CD14-positive monocyte (primary cell): ENCODE data around the gene ZNF536. TPM values are rescaled to one million over a fixed set of nuclear protein-coding genes. Genes with fewer than 3 reads are reported as not detected.

Source experiments
- DNase-seq, 3 donors: peaks; one replicate each; pipeline ENCODE4 v3.0.0-alpha.2; 2011 to 2022
- H2AFZ ChIP-seq: 2 replicates; pipeline ENCODE4 v1.6.0; 2012; ENCODE audit warnings: mild to moderate bottlenecking, low read depth, low read length, inconsistent platforms; ENCODE audit not compliant: insufficient read depth, poor library complexity, severe bottlenecking
- H3K27ac ChIP-seq, 2 donors: 1 replicate in 1 of 2; 2 replicates in 1 of 2; pipeline ENCODE4 v1.5.1; 2012 to 2013; ENCODE audit warnings: low read length in 2 of 2, control low read depth in 1 of 2, inconsistent platforms in 1 of 2, low read depth in 1 of 2, mild to moderate bottlenecking in 1 of 2
- H3K27me3 ChIP-seq, 2 donors: one replicate each; pipeline versions ENCODE4 v1.6.0 to v1.6.1; 2011 to 2013; ENCODE audit warnings: low read length in 2 of 2; ENCODE audit not compliant: control insufficient read depth in 2 of 2, insufficient read depth in 2 of 2
- H3K36me3 ChIP-seq, 2 donors: replicated peaks in 1 of 2; 1 replicate in 1 of 2; 2 replicates in 1 of 2; pipeline versions ENCODE4 v1.5.1 to v1.6.1; 2012 to 2013; ENCODE audit warnings: low read length in 2 of 2, control low read depth in 1 of 2, inconsistent platforms in 1 of 2, mild to moderate bottlenecking in 1 of 2; ENCODE audit not compliant: insufficient read depth in 2 of 2, control insufficient read depth in 1 of 2
- H3K4me1 ChIP-seq, 2 donors: 1 replicate in 1 of 2; 2 replicates in 1 of 2; pipeline versions ENCODE4 v1.5.1 to v1.6.1; 2012 to 2013; ENCODE audit warnings: low read length in 2 of 2, control low read depth in 1 of 2, inconsistent platforms in 1 of 2, mild to moderate bottlenecking in 1 of 2, moderate library complexity in 1 of 2; ENCODE audit not compliant: insufficient read depth in 2 of 2, control insufficient read depth in 1 of 2
- H3K4me2 ChIP-seq: replicated peaks from 2 replicates; pipeline ENCODE3; 2012; ENCODE audit warnings: low read length, moderate library complexity, mild to moderate bottlenecking; ENCODE audit not compliant: poor library complexity, severe bottlenecking; ENCODE audit errors: extremely low read depth
- H3K4me3 ChIP-seq, 3 experiments: fragments of 200-600 bp in 1 of 3; sonication (generic) in 1 of 3; replicated peaks in 1 of 3; 1 replicate in 2 of 3; 2 replicates in 1 of 3; pipeline ENCODE4 v1.5.1; 2011 to 2013; ENCODE audit warnings: low read length in 3 of 3, mild to moderate bottlenecking in 3 of 3, control low read depth in 2 of 3, low read depth in 2 of 3, inconsistent platforms in 1 of 3, moderate library complexity in 1 of 3
- H3K79me2 ChIP-seq: 2 replicates; pipeline ENCODE4 v1.6.0; 2012; ENCODE audit warnings: mild to moderate bottlenecking, control low read depth, inconsistent platforms, low read length, moderate library complexity; ENCODE audit not compliant: insufficient read depth
- H3K9ac ChIP-seq: 2 replicates; pipeline ENCODE4 v1.6.0; 2017; ENCODE audit warnings: low read length, mild to moderate bottlenecking; ENCODE audit not compliant: insufficient read depth, poor library complexity, severe bottlenecking
- H3K9me3 ChIP-seq, 2 donors: replicated peaks in 1 of 2; 1 replicate in 1 of 2; 2 replicates in 1 of 2; pipeline versions ENCODE4 v1.5.1 to v1.6.1; 2012 to 2013; ENCODE audit warnings: low read length in 2 of 2, control low read depth in 1 of 2; ENCODE audit not compliant: control insufficient read depth in 1 of 2, insufficient read depth in 1 of 2
- H4K20me1 ChIP-seq: 2 replicates; pipeline ENCODE4 v1.6.0; 2012; ENCODE audit warnings: mild to moderate bottlenecking, low read length, control low read depth, moderate library complexity; ENCODE audit not compliant: insufficient read depth
- H3K27ac Mint-ChIP-seq, 7 donors: one replicate each; pipeline ENCODE4 v1.8.0; 2020; ENCODE audit warnings: mild to moderate bottlenecking in 7 of 7, mixed read lengths in 7 of 7, moderate library complexity in 6 of 7, inconsistent platforms in 2 of 7
- H3K27me3 Mint-ChIP-seq, 3 donors: one replicate each; pipeline ENCODE4 v1.8.0; 2021 to 2022; ENCODE audit warnings: low read depth in 3 of 3, mild to moderate bottlenecking in 3 of 3, mixed read lengths in 3 of 3, moderate library complexity in 3 of 3, inconsistent platforms in 1 of 3
- H3K36me3 Mint-ChIP-seq, 2 donors: one replicate each; pipeline ENCODE4 v1.8.0; 2020; ENCODE audit warnings: mixed read lengths in 2 of 2, inconsistent platforms in 1 of 2, mild to moderate bottlenecking in 1 of 2
- H3K4me1 Mint-ChIP-seq: one replicate; pipeline ENCODE4 v1.8.0; 2020; ENCODE audit warnings: mild to moderate bottlenecking, mixed read lengths
- H3K4me3 Mint-ChIP-seq, 2 donors: one replicate each; pipeline ENCODE4 v1.8.0; 2020; ENCODE audit warnings: mild to moderate bottlenecking in 2 of 2, mixed read lengths in 2 of 2, moderate library complexity in 1 of 2
- H3K9me3 Mint-ChIP-seq, 7 donors: one replicate each; pipeline ENCODE4 v1.8.0; 2020 to 2022; ENCODE audit warnings: mixed read lengths in 7 of 7, mild to moderate bottlenecking in 6 of 7, moderate library complexity in 6 of 7, inconsistent platforms in 2 of 7
- WGBS: methylation state at CpG from one replicate; pipeline ENCODE4 v1.1.5; 2013; ENCODE audit warnings: missing lambda C conversion rate; ENCODE audit not compliant: insufficient coverage; 5-methylcytosine and 5-hydroxymethylcytosine counted together
- intact Hi-C, 2 donors: fragments of 100-400 bp; cut with micrococcal nuclease; formaldehyde crosslinking; loops; one replicate each; pipeline versions ENCODE4 v1.15.0 to v1.15.1; 2023
- polyA plus RNA-seq, 3 donors: library from polyadenylated mRNA; depleted of rRNA in 1 of 3; unstranded in 2 of 3; stranded (reverse) in 1 of 3; fragments of 300-500 nt in 2 of 3; fragments of >200 nt in 1 of 3; fragmentation: Illumina TruSeq in 2 of 3; gene quantifications; 1 replicate in 2 of 3; 2 replicates in 1 of 3; pipeline ENCODE4 v1.2.3, GENCODE V29; 2012 to 2021
- TF ChIP-seq, protein P1 (sequence below): fragments of 200-600 bp; IDR thresholded peaks from one replicate; pipeline ENCODE4 v1.8.0; 2022; ENCODE audit warnings: antibody characterized with exemption, mild to moderate bottlenecking

The ZNF536 gene
- polyA plus RNA-seq, 3 donors, result not detected

DNA sequence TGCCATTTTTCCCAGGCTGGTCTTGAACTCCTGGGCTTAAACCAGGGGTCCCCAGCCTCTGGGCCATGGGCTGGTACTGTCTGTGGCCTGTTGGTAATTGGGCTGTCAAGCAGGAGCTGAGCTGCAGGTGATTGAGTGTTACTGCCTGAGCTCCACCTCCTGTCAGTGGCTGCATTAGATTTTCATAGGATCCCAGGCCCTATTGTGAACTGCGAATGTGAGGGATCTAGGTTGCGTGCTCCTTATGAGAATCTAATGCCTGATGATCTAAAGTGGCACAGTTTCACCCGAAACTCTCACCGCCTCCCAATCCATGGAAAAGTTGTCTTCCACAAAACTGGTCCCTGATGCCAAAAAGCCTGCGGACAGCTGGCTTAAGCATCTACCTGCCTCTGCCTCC, 16.6 kb upstream of the ZNF536 start:
- intact Hi-C loops, result no loop called here

GRCh38 chr19:30356951-30357579, 15.1 kb upstream of the ZNF536 start:
- intact Hi-C loops, result no loop called here
- H3K27ac ChIP-seq, result no peak overlapping the region
- peak overlapping the region in 1 of 7 donors; percentile 33 for H3K27ac Mint-ChIP-seq

More for the DNA sequence above, 16.6 kb upstream of the ZNF536 start:
- Histone ChIP-seq H3K27me3 (peaks cover 8 to 10% of the 10 kb centered on the region in 2 donors), H3K9me3 (no peaks in the 10 kb centered on the region), H3K27ac (no peak overlapping the region), H2AFZ (no peak overlapping the region), H3K4me3 (no peak overlapping the region), H4K20me1 (no peaks in the 10 kb centered on the region), H3K4me2 (no peak overlapping the region), H3K36me3 (no peaks in the 10 kb centered on the region), H3K79me2 (no peaks in the 10 kb centered on the region), H3K4me1 (no peaks in the 10 kb centered on the region), H3K9ac (no peak overlapping the region)
- no peak for DNase-seq
- H3K4me3 Mint-ChIP-seq, result no peak overlapping the region
- peaks cover 0 to 2% (median 0%) of the 10 kb centered on the region in 7 donors for H3K9me3 Mint-ChIP-seq
- no peaks in the 10 kb centered on the region for H3K36me3 Mint-ChIP-seq
- H3K4me1 Mint-ChIP-seq, result no peaks in the 10 kb centered on the region
- peaks cover 14 to 19% (median 16%) of the 10 kb centered on the region in 3 donors for H3K27me3 Mint-ChIP-seq
- no peak overlapping the region for H3K27ac Mint-ChIP-seq
- TF ChIP-seq, protein P1, sequence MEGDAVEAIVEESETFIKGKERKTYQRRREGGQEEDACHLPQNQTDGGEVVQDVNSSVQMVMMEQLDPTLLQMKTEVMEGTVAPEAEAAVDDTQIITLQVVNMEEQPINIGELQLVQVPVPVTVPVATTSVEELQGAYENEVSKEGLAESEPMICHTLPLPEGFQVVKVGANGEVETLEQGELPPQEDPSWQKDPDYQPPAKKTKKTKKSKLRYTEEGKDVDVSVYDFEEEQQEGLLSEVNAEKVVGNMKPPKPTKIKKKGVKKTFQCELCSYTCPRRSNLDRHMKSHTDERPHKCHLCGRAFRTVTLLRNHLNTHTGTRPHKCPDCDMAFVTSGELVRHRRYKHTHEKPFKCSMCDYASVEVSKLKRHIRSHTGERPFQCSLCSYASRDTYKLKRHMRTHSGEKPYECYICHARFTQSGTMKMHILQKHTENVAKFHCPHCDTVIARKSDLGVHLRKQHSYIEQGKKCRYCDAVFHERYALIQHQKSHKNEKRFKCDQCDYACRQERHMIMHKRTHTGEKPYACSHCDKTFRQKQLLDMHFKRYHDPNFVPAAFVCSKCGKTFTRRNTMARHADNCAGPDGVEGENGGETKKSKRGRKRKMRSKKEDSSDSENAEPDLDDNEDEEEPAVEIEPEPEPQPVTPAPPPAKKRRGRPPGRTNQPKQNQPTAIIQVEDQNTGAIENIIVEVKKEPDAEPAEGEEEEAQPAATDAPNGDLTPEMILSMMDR, result no peak
- 93% methylated on average over 5 of the region's 5 CpGs for WGBS

More at GRCh38 chr19:30356951-30357579, 15.1 kb upstream of the ZNF536 start:
- Mint-ChIP-seq H3K27me3 (peaks cover 23 to 29% (median 24%) of the 10 kb centered on the region in 3 donors), H3K4me3 (no peak overlapping the region), H3K36me3 (no peaks in the 10 kb centered on the region), H3K4me1 (peaks cover 3% of the 10 kb centered on the region), H3K9me3 (peaks cover 0 to 2% (median 0%) of the 10 kb centered on the region in 7 donors)
- H3K9me3 ChIP-seq, result no peaks in the 10 kb centered on the region
- TF ChIP-seq, protein P1, result no peak
- no peaks in the 10 kb centered on the region for H3K79me2 ChIP-seq
- 90% methylated on average over 10 of the region's 11 CpGs for WGBS
- H2AFZ ChIP-seq, result no peak overlapping the region
- no peak for DNase-seq
- no peak overlapping the region for H3K4me3 ChIP-seq
- H3K4me2 ChIP-seq, result no peak overlapping the region
- no peaks in the 10 kb centered on the region for H3K4me1 ChIP-seq
- no peaks in the 10 kb centered on the region for H3K36me3 ChIP-seq
- H4K20me1 ChIP-seq, result no peaks in the 10 kb centered on the region
- peaks cover 12 to 22% of the 10 kb centered on the region in 2 donors for H3K27me3 ChIP-seq
- no peak overlapping the region for H3K9ac ChIP-seq
